ENCODE measurements around the gene PSMD6.

The PSMD6 gene

GRCh38 chr3:64011685-64012084 is 11.6 kb downstream of the PSMD6 start:
- Histone ChIP-seq H3K27me3 (no peaks in the 10 kb centered on the region), H3K4me1 (ENCODE audit: control insufficient read depth in 1 of 2, insufficient read depth in 1 of 2, low read depth in 1 of 2, low read length in 1 of 2) (no peaks in the 10 kb centered on the region), H3K4me3 (ENCODE audit: low read depth in 1 of 2, low read length in 1 of 2) (no peak overlapping the region), H3K27ac (no peak overlapping the region), H3K36me3 (peaks cover 100% of the 10 kb centered on the region), H3K9me3 (no peaks in the 10 kb centered on the region)
- TF ChIP-seq CTCF (IDR thresholded peaks at IDR 0.05): no peak

- Histone ChIP-seq H3K27me3 (no peaks in the 10 kb centered on the region), H3K36me3 (peaks cover 100% of the 10 kb centered on the region), H3K4me3 (ENCODE audit: low read depth in 1 of 2, low read length in 1 of 2) (no peak overlapping the region), H3K4me1 (ENCODE audit: control insufficient read depth in 1 of 2, insufficient read depth in 1 of 2, low read depth in 1 of 2, low read length in 1 of 2) (no peaks in the 10 kb centered on the region), H3K9me3 (peaks cover 8% of the 10 kb centered on the region), H3K27ac (peak overlapping the region; percentile 28)
- no peak for TF ChIP-seq CTCF (IDR thresholded peaks at IDR 0.05)
Observed at GRCh38 chr3:64010199-64010598, 13.1 kb downstream of the PSMD6 start.

- Histone ChIP-seq H3K4me1 (ENCODE audit: control insufficient read depth in 1 of 2, insufficient read depth in 1 of 2, low read depth in 1 of 2, low read length in 1 of 2) (no peaks in the 10 kb centered on the region), H3K36me3 (peaks cover 100% of the 10 kb centered on the region), H3K4me3 (ENCODE audit: low read depth in 1 of 2, low read length in 1 of 2) (no peak overlapping the region), H3K9me3 (peaks cover 8% of the 10 kb centered on the region), H3K27me3 (no peaks in the 10 kb centered on the region), H3K27ac (peak overlapping the region; percentile 28)
- TF ChIP-seq CTCF (IDR thresholded peaks at IDR 0.05): no peak
Observed at GRCh38 chr3:64009528-64009927, 13.8 kb downstream of the PSMD6 start.

- H3K27ac ChIP-seq: peak overlapping the region; percentile 32
- no peak for TF ChIP-seq CTCF (IDR thresholded peaks at IDR 0.05)
- H3K36me3 ChIP-seq: peaks cover 96% of the 10 kb centered on the region
Observed at GRCh38 chr3:64008487-64009351, 14.6 kb downstream of the PSMD6 start.

GRCh38 chr3:64008017-64008416 is 15.3 kb downstream of the PSMD6 start:
- Histone ChIP-seq H3K9me3 (peaks cover 8% of the 10 kb centered on the region), H3K27me3 (no peaks in the 10 kb centered on the region), H3K27ac (peak overlapping the region; percentile 32), H3K4me1 (ENCODE audit: control insufficient read depth in 1 of 2, insufficient read depth in 1 of 2, low read depth in 1 of 2, low read length in 1 of 2) (no peaks in the 10 kb centered on the region), H3K4me3 (ENCODE audit: low read depth in 1 of 2, low read length in 1 of 2) (no peak overlapping the region), H3K36me3 (peaks cover 91% of the 10 kb centered on the region)
- TF ChIP-seq CTCF (IDR thresholded peaks at IDR 0.05): no peak

More at GRCh38 chr3:64008487-64009351, 14.6 kb downstream of the PSMD6 start:
- H3K9me3 ChIP-seq: peaks cover 8% of the 10 kb centered on the region
- no peaks in the 10 kb centered on the region for H3K27me3 ChIP-seq
- no peaks in the 10 kb centered on the region for H3K4me1 ChIP-seq (ENCODE audit: control insufficient read depth in 1 of 2, insufficient read depth in 1 of 2, low read depth in 1 of 2, low read length in 1 of 2)
- H3K4me3 ChIP-seq (ENCODE audit: low read depth in 1 of 2, low read length in 1 of 2): no peak overlapping the region
